Breast epithelium (tissue), 4 donors: ENCODE measurements around the gene SPCS2. TPM values are rescaled to one million over a fixed set of nuclear protein-coding genes. Genes with fewer than 3 reads are reported as not detected.

Experiments
- DNase-seq, 2 donors: peaks; one replicate each; pipeline ENCODE4 v3.0.0-alpha.2; 2019; ENCODE audit warnings: low spot score in 2 of 2
- H3K27ac ChIP-seq, 2 donors: fragments of 200-600 bp; sonication (generic) in 1 of 2; one replicate each; pipeline ENCODE4 v1.5.1; 2016 to 2019; ENCODE audit warnings: mild to moderate bottlenecking in 1 of 2
- H3K27me3 ChIP-seq, 2 donors: fragments of 200-600 bp; sonication (generic) in 1 of 2; one replicate each; pipeline versions ENCODE4 v1.5.1 to v1.6.0; 2017 to 2019; ENCODE audit warnings: control low read depth in 1 of 2, mild to moderate bottlenecking in 1 of 2
- H3K36me3 ChIP-seq: fragments of 200-600 bp; one replicate; pipeline ENCODE4 v1.5.1; 2019
- H3K4me1 ChIP-seq, 2 donors: fragments of 200-600 bp; sonication (generic); one replicate each; pipeline ENCODE4 v1.5.1; 2016 to 2019; ENCODE audit warnings: control low read depth in 1 of 2
- H3K4me3 ChIP-seq, 3 donors: fragments of 200-600 bp; sonication (generic); 1 replicate in 2 of 3; 2 replicates in 1 of 3; pipeline ENCODE4 v1.5.1; 2016 to 2019; ENCODE audit warnings: mild to moderate bottlenecking in 3 of 3, moderate library complexity in 2 of 3
- H3K9me3 ChIP-seq, 2 donors: fragments of 200-600 bp; sonication (generic) in 1 of 2; one replicate each; pipeline ENCODE4 v1.5.1; 2016 to 2019; ENCODE audit warnings: control low read depth in 1 of 2
- POLR2A ChIP-seq: fragments of 450-650 bp; IDR thresholded peaks from one replicate; pipeline ENCODE4 v1.6.1; 2016; ENCODE audit warnings: antibody characterized with exemption, mild to moderate bottlenecking, moderate library complexity
- POLR2AphosphoS5 ChIP-seq, 3 donors: sonication (generic); formaldehyde crosslinking; IDR thresholded peaks; one replicate each; pipeline ENCODE4 v1.6.1; 2017; ENCODE audit warnings: antibody characterized with exemption in 3 of 3
- intact Hi-C: fragments of 100-400 bp; cut with DNase I; formaldehyde crosslinking; loops from one replicate; pipeline ENCODE4 v1.15.1; 2023; ENCODE audit warnings: low total_unique reads
- total RNA-seq, 3 donors: library from RNA; depleted of rRNA; stranded (reverse); fragments of >200 nt; gene quantifications; one replicate each; pipeline ENCODE4 v1.1.0, GENCODE V29; 2016
- TF ChIP-seq, protein P1 (sequence below), 3 donors: fragments of 450-650 bp; IDR thresholded peaks; one replicate each; pipeline ENCODE4 v1.5.1; 2016 to 2017; ENCODE audit warnings: antibody characterized with exemption in 3 of 3, mild to moderate bottlenecking in 3 of 3, moderate library complexity in 3 of 3

The SPCS2 gene
- total RNA-seq, 3 donors from 2014 or later: 34.1 to 57.8 (median 57.5) TPM

DNA sequence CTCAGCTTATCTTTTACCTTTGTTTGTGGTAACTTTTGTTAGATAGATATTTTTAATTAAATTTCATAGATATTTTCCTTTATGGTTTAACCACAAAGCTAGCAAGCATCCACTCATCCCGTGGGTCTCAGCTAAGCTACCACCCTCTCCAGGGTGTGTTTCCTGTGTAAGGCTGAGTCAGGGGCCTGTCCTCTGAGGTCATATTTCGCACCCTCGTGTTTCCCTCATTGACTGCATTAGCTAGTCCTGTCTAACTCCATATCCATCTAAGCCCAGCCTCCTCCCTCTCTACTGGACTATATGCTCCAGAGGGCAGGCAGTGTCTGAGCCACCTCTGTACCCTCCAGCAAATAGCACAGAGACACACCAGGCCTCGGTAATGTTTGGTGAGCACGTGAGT lies 16.9 kb upstream of the SPCS2 start:
- DNase-seq: no peak
- TF ChIP-seq, protein P1, sequence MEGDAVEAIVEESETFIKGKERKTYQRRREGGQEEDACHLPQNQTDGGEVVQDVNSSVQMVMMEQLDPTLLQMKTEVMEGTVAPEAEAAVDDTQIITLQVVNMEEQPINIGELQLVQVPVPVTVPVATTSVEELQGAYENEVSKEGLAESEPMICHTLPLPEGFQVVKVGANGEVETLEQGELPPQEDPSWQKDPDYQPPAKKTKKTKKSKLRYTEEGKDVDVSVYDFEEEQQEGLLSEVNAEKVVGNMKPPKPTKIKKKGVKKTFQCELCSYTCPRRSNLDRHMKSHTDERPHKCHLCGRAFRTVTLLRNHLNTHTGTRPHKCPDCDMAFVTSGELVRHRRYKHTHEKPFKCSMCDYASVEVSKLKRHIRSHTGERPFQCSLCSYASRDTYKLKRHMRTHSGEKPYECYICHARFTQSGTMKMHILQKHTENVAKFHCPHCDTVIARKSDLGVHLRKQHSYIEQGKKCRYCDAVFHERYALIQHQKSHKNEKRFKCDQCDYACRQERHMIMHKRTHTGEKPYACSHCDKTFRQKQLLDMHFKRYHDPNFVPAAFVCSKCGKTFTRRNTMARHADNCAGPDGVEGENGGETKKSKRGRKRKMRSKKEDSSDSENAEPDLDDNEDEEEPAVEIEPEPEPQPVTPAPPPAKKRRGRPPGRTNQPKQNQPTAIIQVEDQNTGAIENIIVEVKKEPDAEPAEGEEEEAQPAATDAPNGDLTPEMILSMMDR (IDR thresholded peaks at IDR 0.05): no peak
- TF ChIP-seq POLR2AphosphoS5 (IDR thresholded peaks at IDR 0.05): no peak
- no peak for TF ChIP-seq POLR2A
- Histone ChIP-seq H3K36me3 (no peaks in the 10 kb centered on the region), H3K27ac (no peak overlapping the region), H3K9me3 (no peaks in the 10 kb centered on the region), H3K27me3 (no peaks in the 10 kb centered on the region), H3K4me3 (no peak overlapping the region), H3K4me1 (no peaks in the 10 kb centered on the region)
- intact Hi-C loops: no loop called here

DNA sequence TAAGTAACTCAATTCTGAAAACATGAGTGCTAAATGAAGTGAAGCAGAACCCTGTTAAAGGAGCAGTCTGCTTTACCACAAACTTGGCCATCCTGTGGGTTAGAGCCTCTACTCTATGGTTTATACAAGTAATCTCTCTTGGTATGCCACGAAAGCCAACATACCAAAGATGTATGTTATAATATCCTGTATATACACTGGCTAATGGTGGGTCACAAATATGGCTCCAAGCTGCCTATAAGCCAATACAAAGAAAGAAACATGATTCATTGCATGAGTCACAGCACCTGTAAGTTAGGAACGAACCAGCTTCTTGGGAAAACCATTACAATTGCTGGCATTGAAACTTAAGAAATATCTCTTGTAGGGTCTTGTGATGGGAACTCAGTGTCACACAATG lies 16.3 kb upstream of the SPCS2 start:
- Histone ChIP-seq H3K36me3 (no peaks in the 10 kb centered on the region), H3K4me1 (no peaks in the 10 kb centered on the region), H3K27me3 (no peaks in the 10 kb centered on the region), H3K27ac (no peak overlapping the region), H3K9me3 (no peaks in the 10 kb centered on the region), H3K4me3 (no peak overlapping the region)
- intact Hi-C loops: no loop called here
- TF ChIP-seq POLR2AphosphoS5 (IDR thresholded peaks at IDR 0.05): no peak
- TF ChIP-seq, protein P1 (IDR thresholded peaks at IDR 0.05): no peak
- no peak for TF ChIP-seq POLR2A
- no peak for DNase-seq

DNA sequence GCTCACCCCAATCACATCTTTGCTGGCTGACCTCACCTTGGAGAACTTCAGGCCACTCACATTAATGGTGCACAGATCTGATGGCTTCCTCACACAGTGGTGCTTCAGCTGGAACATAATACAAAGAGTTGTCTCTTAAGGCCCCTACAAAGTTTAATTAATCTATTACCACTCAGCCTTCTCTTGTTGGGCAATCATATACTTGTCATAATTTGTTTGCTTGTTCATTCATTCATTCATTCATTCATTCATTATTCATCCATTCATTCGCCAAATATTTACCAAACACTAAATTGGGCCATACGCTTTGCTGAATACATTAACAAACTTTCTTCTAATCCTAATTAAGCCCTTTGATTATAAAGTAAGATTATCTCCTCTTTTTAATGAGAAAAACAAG lies 15.3 kb upstream of the SPCS2 start:
- Histone ChIP-seq H3K4me1 (no peaks in the 10 kb centered on the region), H3K9me3 (no peaks in the 10 kb centered on the region), H3K27ac (no peak overlapping the region), H3K4me3 (no peak overlapping the region), H3K36me3 (no peaks in the 10 kb centered on the region), H3K27me3 (no peaks in the 10 kb centered on the region)
- TF ChIP-seq, protein P1 (IDR thresholded peaks at IDR 0.05): no peak
- TF ChIP-seq POLR2A: no peak
- no peak for TF ChIP-seq POLR2AphosphoS5 (IDR thresholded peaks at IDR 0.05)
- intact Hi-C loops: no loop called here
- DNase-seq: no peak

DNA sequence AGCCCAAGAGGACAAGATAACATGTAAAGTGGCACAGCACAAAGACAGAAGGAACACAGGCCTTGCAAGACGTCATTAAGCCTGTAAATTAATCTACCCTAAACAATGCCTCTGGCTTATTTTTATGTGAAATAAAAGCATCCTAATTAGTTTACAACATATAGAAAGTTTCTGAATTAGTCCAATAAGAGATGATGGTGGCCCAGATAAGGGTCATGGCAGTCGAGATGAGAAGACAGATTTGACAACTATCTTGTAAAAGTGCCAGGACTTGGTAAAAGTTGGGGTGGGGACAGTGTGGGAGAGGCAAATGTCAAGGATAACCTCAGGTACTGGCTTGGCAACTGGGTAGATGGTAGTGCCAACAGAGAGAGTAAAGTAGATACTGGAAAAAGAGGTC lies 13.8 kb upstream of the SPCS2 start:
- TF ChIP-seq POLR2AphosphoS5 (IDR thresholded peaks at IDR 0.05) (no peak), POLR2A (no peak)
- TF ChIP-seq, protein P1 (IDR thresholded peaks at IDR 0.05): no peak
- no peak overlapping the region for H3K27ac ChIP-seq
- no peaks in the 10 kb centered on the region for H3K4me1 ChIP-seq
- no peaks in the 10 kb centered on the region for H3K9me3 ChIP-seq
- no peak for DNase-seq
- H3K4me3 ChIP-seq: no peak overlapping the region
- no peaks in the 10 kb centered on the region for H3K36me3 ChIP-seq
- H3K27me3 ChIP-seq: no peaks in the 10 kb centered on the region
- intact Hi-C loops: no loop called here

DNA sequence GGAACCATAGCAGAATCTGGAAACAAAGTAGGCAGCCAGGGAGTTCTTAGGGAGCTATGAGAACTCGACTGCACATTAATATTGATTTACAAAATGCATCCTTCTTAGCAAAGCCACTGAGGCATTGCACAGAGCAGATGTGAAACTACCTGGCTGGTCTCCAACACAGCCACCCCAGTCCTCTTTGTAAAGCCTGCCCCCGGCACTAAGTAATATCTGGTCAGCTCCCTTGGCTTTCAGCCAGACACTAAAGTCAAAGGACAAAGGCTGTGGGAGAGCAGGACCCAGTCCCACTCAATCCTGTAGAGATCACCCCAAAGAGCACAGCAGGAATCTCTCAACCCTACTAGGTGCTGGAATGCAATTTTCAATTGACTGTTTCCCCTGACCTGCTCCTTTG lies 13.0 kb upstream of the SPCS2 start:
- Histone ChIP-seq H3K27ac (no peak overlapping the region), H3K4me1 (no peaks in the 10 kb centered on the region), H3K9me3 (no peaks in the 10 kb centered on the region), H3K4me3 (no peak overlapping the region), H3K27me3 (no peaks in the 10 kb centered on the region), H3K36me3 (no peaks in the 10 kb centered on the region)
- intact Hi-C loops: no loop called here
- no peak for DNase-seq
- TF ChIP-seq POLR2A (no peak), POLR2AphosphoS5 (IDR thresholded peaks at IDR 0.05) (no peak)
- TF ChIP-seq, protein P1 (IDR thresholded peaks at IDR 0.05): no peak
